Measurements from ENCODE around the gene PAM. TPM values are rescaled to one million over a fixed set of nuclear protein-coding genes. Genes with fewer than 3 reads are reported as not detected.

The PAM gene
- total and polyA plus RNA-seq, 2 donors = 22.1 to 76.3 TPM

- Histone ChIP-seq H3K27me3 (ENCODE audit: control insufficient read depth in 2 of 2, insufficient read depth in 1 of 2, low read length in 1 of 2) (no peaks in the 10 kb centered on the region), H3K4me3 (ENCODE audit: low read length in 2 of 2) (no peak overlapping the region), H3K36me3 (ENCODE audit: control insufficient read depth in 2 of 2, insufficient read depth in 2 of 2, low read length in 1 of 2) (no peaks in the 10 kb centered on the region), H3K4me1 (ENCODE audit: control insufficient read depth in 2 of 2, insufficient read depth in 2 of 2, low read length in 2 of 2) (no peaks in the 10 kb centered on the region), H3K27ac (ENCODE audit: low read depth in 1 of 2, low read length in 1 of 2) (no peak overlapping the region), H3K9me3 (ENCODE audit: control insufficient read depth in 2 of 2, insufficient read depth in 1 of 2, low read length in 1 of 2) (no peaks in the 10 kb centered on the region)
- no peak for DNase-seq (ENCODE audit: low read depth in 6 of 9, low spot score in 9 of 9)
- WGBS = 99% methylated on average over 1 of the region's 1 CpG
Measured at GRCh38 chr5:102720969-102721368, 34.1 kb upstream of the PAM start.

- Histone ChIP-seq H3K4me1 (ENCODE audit: control insufficient read depth in 2 of 2, insufficient read depth in 2 of 2, low read length in 2 of 2) (no peaks in the 10 kb centered on the region), H3K36me3 (ENCODE audit: control insufficient read depth in 2 of 2, insufficient read depth in 2 of 2, low read length in 1 of 2) (no peaks in the 10 kb centered on the region), H3K27ac (ENCODE audit: low read depth in 1 of 2, low read length in 1 of 2) (no peak overlapping the region), H3K27me3 (ENCODE audit: control insufficient read depth in 2 of 2, insufficient read depth in 1 of 2, low read length in 1 of 2) (no peaks in the 10 kb centered on the region), H3K4me3 (ENCODE audit: low read length in 2 of 2) (no peak overlapping the region), H3K9me3 (ENCODE audit: control insufficient read depth in 2 of 2, insufficient read depth in 1 of 2, low read length in 1 of 2) (no peaks in the 10 kb centered on the region)
- 96% methylated on average over 4 of the region's 4 CpGs for WGBS
- DNase-seq (ENCODE audit: low read depth in 6 of 9, low spot score in 9 of 9) = no peak
Measured at GRCh38 chr5:102722931-102723330, 32.2 kb upstream of the PAM start.

- WGBS = 96% methylated on average over 1 of the region's 1 CpG
- no peak for DNase-seq (ENCODE audit: low read depth in 6 of 9, low spot score in 9 of 9)
- Histone ChIP-seq H3K27ac (ENCODE audit: low read depth in 1 of 2, low read length in 1 of 2) (no peak overlapping the region), H3K4me1 (ENCODE audit: control insufficient read depth in 2 of 2, insufficient read depth in 2 of 2, low read length in 2 of 2) (no peaks in the 10 kb centered on the region), H3K4me3 (ENCODE audit: low read length in 2 of 2) (no peak overlapping the region), H3K27me3 (ENCODE audit: control insufficient read depth in 2 of 2, insufficient read depth in 1 of 2, low read length in 1 of 2) (no peaks in the 10 kb centered on the region), H3K36me3 (ENCODE audit: control insufficient read depth in 2 of 2, insufficient read depth in 2 of 2, low read length in 1 of 2) (no peaks in the 10 kb centered on the region), H3K9me3 (ENCODE audit: control insufficient read depth in 2 of 2, insufficient read depth in 1 of 2, low read length in 1 of 2) (no peaks in the 10 kb centered on the region)
Measured at GRCh38 chr5:102731693-102732092, 23.4 kb upstream of the PAM start.

GRCh38 chr5:102733534-102733933 lies 21.6 kb upstream of the PAM start:
- Histone ChIP-seq H3K4me3 (ENCODE audit: low read length in 2 of 2) (no peak overlapping the region), H3K9me3 (ENCODE audit: control insufficient read depth in 2 of 2, insufficient read depth in 1 of 2, low read length in 1 of 2) (no peaks in the 10 kb centered on the region), H3K4me1 (ENCODE audit: control insufficient read depth in 2 of 2, insufficient read depth in 2 of 2, low read length in 2 of 2) (no peaks in the 10 kb centered on the region), H3K27ac (ENCODE audit: low read depth in 1 of 2, low read length in 1 of 2) (no peak overlapping the region), H3K27me3 (ENCODE audit: control insufficient read depth in 2 of 2, insufficient read depth in 1 of 2, low read length in 1 of 2) (no peaks in the 10 kb centered on the region), H3K36me3 (ENCODE audit: control insufficient read depth in 2 of 2, insufficient read depth in 2 of 2, low read length in 1 of 2) (no peaks in the 10 kb centered on the region)
- no peak for DNase-seq (ENCODE audit: low read depth in 6 of 9, low spot score in 9 of 9)
- 92% methylated on average over 5 of the region's 5 CpGs for WGBS

GRCh38 chr5:102737161-102737560 lies 17.9 kb upstream of the PAM start:
- Histone ChIP-seq H3K4me3 (ENCODE audit: low read length in 2 of 2) (no peak overlapping the region), H3K27me3 (ENCODE audit: control insufficient read depth in 2 of 2, insufficient read depth in 1 of 2, low read length in 1 of 2) (no peaks in the 10 kb centered on the region), H3K27ac (ENCODE audit: low read depth in 1 of 2, low read length in 1 of 2) (no peak overlapping the region), H3K4me1 (ENCODE audit: control insufficient read depth in 2 of 2, insufficient read depth in 2 of 2, low read length in 2 of 2) (no peaks in the 10 kb centered on the region), H3K9me3 (ENCODE audit: control insufficient read depth in 2 of 2, insufficient read depth in 1 of 2, low read length in 1 of 2) (no peaks in the 10 kb centered on the region), H3K36me3 (ENCODE audit: control insufficient read depth in 2 of 2, insufficient read depth in 2 of 2, low read length in 1 of 2) (no peaks in the 10 kb centered on the region)
- no peak for DNase-seq (ENCODE audit: low read depth in 6 of 9, low spot score in 9 of 9)
- WGBS = 95% methylated on average over 1 of the region's 1 CpG

- 79% methylated on average over 7 of the region's 7 CpGs for WGBS
- no peaks in the 10 kb centered on the region for H3K9me3 ChIP-seq (ENCODE audit: control insufficient read depth in 2 of 2, insufficient read depth in 1 of 2, low read length in 1 of 2)
- H3K4me3 ChIP-seq (ENCODE audit: low read length in 2 of 2) = no peak overlapping the region
- H3K36me3 ChIP-seq (ENCODE audit: control insufficient read depth in 2 of 2, insufficient read depth in 2 of 2, low read length in 1 of 2) = no peaks in the 10 kb centered on the region
- no peak overlapping the region for H3K27ac ChIP-seq (ENCODE audit: low read depth in 1 of 2, low read length in 1 of 2)
- H3K27me3 ChIP-seq (ENCODE audit: control insufficient read depth in 2 of 2, insufficient read depth in 1 of 2, low read length in 1 of 2) = no peaks in the 10 kb centered on the region
- H3K4me1 ChIP-seq (ENCODE audit: control insufficient read depth in 2 of 2, insufficient read depth in 2 of 2, low read length in 2 of 2) = no peaks in the 10 kb centered on the region
- no peak for DNase-seq (ENCODE audit: low read depth in 6 of 9, low spot score in 9 of 9)
Measured at GRCh38 chr5:102737805-102738469, 17.2 kb upstream of the PAM start.

GRCh38 chr5:102740515-102740914 lies 14.6 kb upstream of the PAM start:
- H3K4me1 ChIP-seq (ENCODE audit: control insufficient read depth in 2 of 2, insufficient read depth in 2 of 2, low read length in 2 of 2) = no peaks in the 10 kb centered on the region
- 95% methylated on average over 2 of the region's 2 CpGs for WGBS
- no peaks in the 10 kb centered on the region for H3K36me3 ChIP-seq (ENCODE audit: control insufficient read depth in 2 of 2, insufficient read depth in 2 of 2, low read length in 1 of 2)
- H3K9me3 ChIP-seq (ENCODE audit: control insufficient read depth in 2 of 2, insufficient read depth in 1 of 2, low read length in 1 of 2) = no peaks in the 10 kb centered on the region
- H3K4me3 ChIP-seq (ENCODE audit: low read length in 2 of 2) = no peak overlapping the region
- no peaks in the 10 kb centered on the region for H3K27me3 ChIP-seq (ENCODE audit: control insufficient read depth in 2 of 2, insufficient read depth in 1 of 2, low read length in 1 of 2)
- H3K27ac ChIP-seq (ENCODE audit: low read depth in 1 of 2, low read length in 1 of 2) = no peak overlapping the region
- no peak for DNase-seq (ENCODE audit: low read depth in 6 of 9, low spot score in 9 of 9)

GRCh38 chr5:102742215-102742614 lies 12.9 kb upstream of the PAM start:
- Histone ChIP-seq H3K9me3 (ENCODE audit: control insufficient read depth in 2 of 2, insufficient read depth in 1 of 2, low read length in 1 of 2) (no peaks in the 10 kb centered on the region), H3K4me3 (ENCODE audit: low read length in 2 of 2) (no peak overlapping the region), H3K36me3 (ENCODE audit: control insufficient read depth in 2 of 2, insufficient read depth in 2 of 2, low read length in 1 of 2) (no peaks in the 10 kb centered on the region), H3K27ac (ENCODE audit: low read depth in 1 of 2, low read length in 1 of 2) (no peak overlapping the region), H3K4me1 (ENCODE audit: control insufficient read depth in 2 of 2, insufficient read depth in 2 of 2, low read length in 2 of 2) (no peaks in the 10 kb centered on the region), H3K27me3 (ENCODE audit: control insufficient read depth in 2 of 2, insufficient read depth in 1 of 2, low read length in 1 of 2) (no peaks in the 10 kb centered on the region)
- whole genome bisulfite sequencing = 96% methylated on average over 3 of the region's 3 CpGs
- no peak for DNase-seq (ENCODE audit: low read depth in 6 of 9, low spot score in 9 of 9)

GRCh38 chr5:102743900-102744299 lies 11.2 kb upstream of the PAM start:
- no peaks in the 10 kb centered on the region for H3K9me3 ChIP-seq (ENCODE audit: control insufficient read depth in 2 of 2, insufficient read depth in 1 of 2, low read length in 1 of 2)
- H3K36me3 ChIP-seq (ENCODE audit: control insufficient read depth in 2 of 2, insufficient read depth in 2 of 2, low read length in 1 of 2) = no peaks in the 10 kb centered on the region
- no peaks in the 10 kb centered on the region for H3K4me1 ChIP-seq (ENCODE audit: control insufficient read depth in 2 of 2, insufficient read depth in 2 of 2, low read length in 2 of 2)
- 98% methylated on average over 4 of the region's 4 CpGs for WGBS
- no peak overlapping the region for H3K4me3 ChIP-seq (ENCODE audit: low read length in 2 of 2)
- no peaks in the 10 kb centered on the region for H3K27me3 ChIP-seq (ENCODE audit: control insufficient read depth in 2 of 2, insufficient read depth in 1 of 2, low read length in 1 of 2)
- DNase-seq (ENCODE audit: low read depth in 6 of 9, low spot score in 9 of 9) = no peak
- no peak overlapping the region for H3K27ac ChIP-seq (ENCODE audit: low read depth in 1 of 2, low read length in 1 of 2)
